Smooth muscle cell (in vitro differentiated cells): ENCODE measurements around the gene ING5. TPM values are rescaled to one million over a fixed set of nuclear protein-coding genes. Genes with fewer than 3 reads are reported as not detected.

Experiments
- DNase-seq: peaks from one replicate; lab custom pipeline; 2025; ENCODE audit not compliant: unreplicated experiment; lab: John Stamatoyannopoulos, UW
- H2AFZ ChIP-seq: fragments of 200-600 bp; sonication (generic); 2 replicates; pipeline ENCODE4 v1.6.0; 2016; ENCODE audit warnings: antibody characterized with exemption, low read depth, mild to moderate bottlenecking
- H3F3A ChIP-seq: fragments of 200-600 bp; sonication (generic); 2 replicates; pipeline ENCODE4 v1.6.0; 2017; ENCODE audit warnings: antibody characterized with exemption, low read depth
- H3K27ac ChIP-seq: fragments of 200-600 bp; sonication (generic); 2 replicates; pipeline ENCODE4 v1.5.1; 2016; ENCODE audit warnings: low read depth, mild to moderate bottlenecking
- H3K27me3 ChIP-seq: fragments of 200-600 bp; sonication (generic); 2 replicates; pipeline ENCODE4 v1.6.1; 2016; ENCODE audit warnings: low read depth, mild to moderate bottlenecking
- H3K36me3 ChIP-seq: fragments of 200-600 bp; sonication (generic); 2 replicates; pipeline ENCODE4 v1.5.1; 2016; ENCODE audit warnings: low read depth
- H3K4me1 ChIP-seq: fragments of 200-600 bp; sonication (generic); 2 replicates; pipeline ENCODE4 v1.5.1; 2016; ENCODE audit warnings: low read depth
- H3K4me2 ChIP-seq: fragments of 200-600 bp; sonication (generic); 2 replicates; pipeline ENCODE4 v1.6.0; 2016; ENCODE audit warnings: mild to moderate bottlenecking
- H3K4me3 ChIP-seq: fragments of 200-600 bp; sonication (generic); 2 replicates; pipeline ENCODE4 v1.5.1; 2016; ENCODE audit warnings: mild to moderate bottlenecking
- H3K79me2 ChIP-seq: fragments of 200-600 bp; sonication (generic); 2 replicates; pipeline ENCODE4 v1.6.0; 2016; ENCODE audit warnings: low read depth, mild to moderate bottlenecking
- H3K9ac ChIP-seq: fragments of 200-600 bp; sonication (generic); 2 replicates; pipeline ENCODE4 v1.6.0; 2016; ENCODE audit warnings: low read depth
- H3K9me3 ChIP-seq: fragments of 200-600 bp; sonication (generic); replicated peaks from 2 replicates; pipeline ENCODE4 v1.5.1; 2016; ENCODE audit warnings: low read depth
- H4K20me1 ChIP-seq: fragments of 200-600 bp; sonication (generic); 2 replicates; pipeline ENCODE4 v1.6.0; 2016; ENCODE audit warnings: low read depth
- WGBS: methylation state at CpG from one replicate; pipeline ENCODE4 v1.1.7; 2016; ENCODE audit warnings: low lambda C conversion rate; 5-methylcytosine and 5-hydroxymethylcytosine counted together
- polyA plus RNA-seq: library from polyadenylated mRNA; unstranded; fragments of >200 nt; fragmentation: Nextera tagmentation; extraction: Ambion mirVana; gene quantifications from 2 replicates; pipeline ENCODE4 v1.2.1, GENCODE V29; 2016
- total RNA-seq: library from RNA; depleted of rRNA; stranded (reverse); fragments of >200 nt; gene quantifications from 2 replicates; pipeline ENCODE4 v1.2.3, GENCODE V29; 2014
- TF ChIP-seq, protein P1 (sequence below): fragments of 200-600 bp; sonication (generic); IDR thresholded peaks from 2 replicates; pipeline ENCODE4 v1.5.1; 2017; ENCODE audit warnings: borderline replicate concordance, mild to moderate bottlenecking, antibody characterized with exemption; ENCODE audit not compliant: insufficient read depth, poor library complexity, severe bottlenecking

ING5 gene
- total and polyA plus RNA-seq, 2 experiments from 2014 or later, result 6.7 to 10.6 TPM

DNA sequence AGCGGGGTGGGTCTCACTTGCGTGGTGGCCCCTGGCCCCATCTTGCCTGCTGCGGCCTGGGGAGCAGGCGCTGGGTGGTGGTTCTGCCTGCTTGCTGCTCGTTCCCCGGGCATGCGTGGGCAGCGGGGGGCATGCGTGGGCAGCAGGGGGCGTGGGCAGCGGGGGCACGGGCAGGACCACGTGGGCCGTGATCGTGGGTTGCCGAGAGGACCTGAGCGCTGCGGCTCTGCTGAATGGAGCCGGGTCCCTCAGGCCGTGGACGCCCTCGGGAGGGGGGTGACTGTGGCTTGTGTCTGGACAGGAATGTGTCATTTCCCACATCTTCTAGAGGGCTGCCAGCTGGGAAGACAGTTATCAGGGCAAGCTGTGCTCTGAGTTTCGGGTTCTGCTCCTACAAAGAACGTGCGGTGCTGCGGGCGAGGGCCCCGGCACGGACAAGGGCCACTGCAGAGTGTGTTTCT lies 66.4 kb downstream of the ING5 start:
- DNase-seq, result no peak
- no peak overlapping the region for H3K4me3 ChIP-seq
- TF ChIP-seq, protein P1, sequence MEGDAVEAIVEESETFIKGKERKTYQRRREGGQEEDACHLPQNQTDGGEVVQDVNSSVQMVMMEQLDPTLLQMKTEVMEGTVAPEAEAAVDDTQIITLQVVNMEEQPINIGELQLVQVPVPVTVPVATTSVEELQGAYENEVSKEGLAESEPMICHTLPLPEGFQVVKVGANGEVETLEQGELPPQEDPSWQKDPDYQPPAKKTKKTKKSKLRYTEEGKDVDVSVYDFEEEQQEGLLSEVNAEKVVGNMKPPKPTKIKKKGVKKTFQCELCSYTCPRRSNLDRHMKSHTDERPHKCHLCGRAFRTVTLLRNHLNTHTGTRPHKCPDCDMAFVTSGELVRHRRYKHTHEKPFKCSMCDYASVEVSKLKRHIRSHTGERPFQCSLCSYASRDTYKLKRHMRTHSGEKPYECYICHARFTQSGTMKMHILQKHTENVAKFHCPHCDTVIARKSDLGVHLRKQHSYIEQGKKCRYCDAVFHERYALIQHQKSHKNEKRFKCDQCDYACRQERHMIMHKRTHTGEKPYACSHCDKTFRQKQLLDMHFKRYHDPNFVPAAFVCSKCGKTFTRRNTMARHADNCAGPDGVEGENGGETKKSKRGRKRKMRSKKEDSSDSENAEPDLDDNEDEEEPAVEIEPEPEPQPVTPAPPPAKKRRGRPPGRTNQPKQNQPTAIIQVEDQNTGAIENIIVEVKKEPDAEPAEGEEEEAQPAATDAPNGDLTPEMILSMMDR, result no peak
- 92% methylated on average over 26 of the region's 29 CpGs for WGBS
- H3K27ac ChIP-seq, result no peak overlapping the region
- no peaks in the 10 kb centered on the region for H3K36me3 ChIP-seq
- H2AFZ ChIP-seq, result no peak overlapping the region
- H3K9me3 ChIP-seq, result no peaks in the 10 kb centered on the region
- no peaks in the 10 kb centered on the region for H3F3A ChIP-seq
- peaks cover 2% of the 10 kb centered on the region for H4K20me1 ChIP-seq
- no peak overlapping the region for H3K4me2 ChIP-seq
- H3K9ac ChIP-seq, result no peak overlapping the region
- H3K27me3 ChIP-seq, result no peaks in the 10 kb centered on the region
- H3K4me1 ChIP-seq, result peaks cover 25% of the 10 kb centered on the region
- no peaks in the 10 kb centered on the region for H3K79me2 ChIP-seq

DNA sequence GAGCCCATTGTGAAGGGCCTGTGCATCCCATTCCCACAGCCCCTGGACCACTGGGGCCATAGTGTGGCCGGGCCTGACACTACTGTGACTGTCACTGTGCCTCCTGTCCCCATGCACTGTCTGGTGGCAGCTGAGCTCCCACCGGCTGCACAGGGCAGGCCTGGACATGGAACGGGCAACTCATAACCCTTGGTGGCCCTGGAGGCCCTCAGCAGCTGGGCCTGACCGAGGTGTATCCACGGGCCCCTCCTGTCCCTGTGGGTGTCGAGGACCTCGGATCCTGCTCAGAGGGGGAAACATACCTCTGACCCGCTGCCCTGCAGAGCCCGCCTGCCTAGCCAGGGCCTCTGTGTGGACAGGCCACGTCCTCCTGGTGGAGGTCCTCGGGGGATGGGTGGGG lies 67.0 kb downstream of the ING5 start:
- H3K4me3 ChIP-seq, result no peak overlapping the region
- peaks cover 25% of the 10 kb centered on the region for H3K4me1 ChIP-seq
- H3K36me3 ChIP-seq, result no peaks in the 10 kb centered on the region
- TF ChIP-seq, protein P1, result no peak
- no peak overlapping the region for H3K9ac ChIP-seq
- H4K20me1 ChIP-seq, result no peaks in the 10 kb centered on the region
- no peak overlapping the region for H2AFZ ChIP-seq
- 98% methylated on average over 11 of the region's 11 CpGs for WGBS
- no peaks in the 10 kb centered on the region for H3F3A ChIP-seq
- H3K27me3 ChIP-seq, result no peaks in the 10 kb centered on the region
- no peaks in the 10 kb centered on the region for H3K9me3 ChIP-seq
- H3K79me2 ChIP-seq, result no peaks in the 10 kb centered on the region
- DNase-seq, result no peak
- no peak overlapping the region for H3K27ac ChIP-seq
- no peak overlapping the region for H3K4me2 ChIP-seq

DNA sequence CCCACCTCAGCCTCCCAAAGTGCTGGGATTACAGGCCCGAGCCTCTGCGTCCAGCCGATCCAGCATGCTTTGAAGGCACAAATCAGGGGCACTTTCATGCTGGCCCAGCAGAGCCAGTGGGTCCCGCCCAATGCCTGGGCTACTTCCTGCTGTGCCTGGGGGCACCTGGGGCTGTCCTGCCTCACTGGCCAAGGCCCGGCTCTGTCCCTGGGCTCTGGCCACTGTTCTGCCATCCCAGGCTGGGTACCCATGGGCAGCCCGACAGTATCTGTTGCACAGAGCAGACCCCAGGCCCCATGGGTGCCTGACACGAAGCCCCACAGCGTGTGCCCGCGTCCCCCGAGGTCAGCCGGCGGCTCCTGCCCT lies 68.0 kb downstream of the ING5 start:
- Histone ChIP-seq H2AFZ (no peak overlapping the region), H3K36me3 (no peaks in the 10 kb centered on the region), H3K9me3 (no peaks in the 10 kb centered on the region), H4K20me1 (no peaks in the 10 kb centered on the region), H3K27me3 (no peaks in the 10 kb centered on the region), H3K9ac (no peak overlapping the region), H3K4me1 (peaks cover 25% of the 10 kb centered on the region), H3K4me2 (no peak overlapping the region), H3K79me2 (no peaks in the 10 kb centered on the region), H3F3A (no peaks in the 10 kb centered on the region), H3K27ac (no peak overlapping the region), H3K4me3 (no peak overlapping the region)
- 95% methylated on average over 13 of the region's 13 CpGs for WGBS
- TF ChIP-seq, protein P1, result no peak
- no peak for DNase-seq

DNA sequence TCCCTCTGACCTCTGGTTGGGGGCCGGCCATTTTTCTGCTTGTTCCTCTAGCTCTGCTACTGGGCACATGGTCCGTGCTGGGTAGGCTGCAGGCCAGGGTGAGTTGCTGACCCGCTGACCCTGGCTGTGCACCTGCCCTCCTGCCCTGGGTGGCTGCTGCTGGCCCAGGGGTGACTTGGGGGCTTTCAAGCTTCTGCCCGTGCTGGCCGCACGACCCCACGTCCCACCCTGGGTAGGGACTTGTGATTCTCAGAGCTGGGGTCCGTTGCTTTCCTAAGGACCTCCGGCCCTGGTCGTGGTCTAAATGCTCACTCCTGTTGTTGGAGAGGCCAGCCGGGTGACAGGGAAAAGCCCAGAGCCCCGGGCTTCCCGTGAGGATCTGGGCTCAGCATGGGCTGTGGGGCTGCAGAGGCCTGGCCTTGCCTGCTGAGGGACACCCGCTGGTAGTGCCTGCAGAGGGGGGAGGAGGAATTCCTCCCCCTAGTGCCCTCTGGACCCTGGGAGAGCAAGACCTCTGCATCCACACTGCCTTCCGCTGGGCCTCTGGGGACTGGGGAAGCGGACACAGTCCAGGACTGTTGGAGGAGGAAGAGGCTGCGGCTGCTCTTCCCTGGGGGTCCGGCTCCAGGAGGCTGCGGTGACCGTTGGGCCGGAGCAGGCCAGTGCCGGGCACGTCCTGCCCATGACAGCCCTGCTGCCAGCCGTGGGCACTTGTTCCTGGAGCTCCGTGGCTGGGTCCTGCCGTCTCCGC lies 68.5 kb downstream of the ING5 start:
- no peaks in the 10 kb centered on the region for H3K9me3 ChIP-seq
- DNase-seq, result no peak
- H3K27ac ChIP-seq, result no peak overlapping the region
- no peak overlapping the region for H3K4me3 ChIP-seq
- H4K20me1 ChIP-seq, result no peaks in the 10 kb centered on the region
- H2AFZ ChIP-seq, result no peak overlapping the region
- 83% methylated on average over 27 of the region's 27 CpGs for WGBS
- no peak overlapping the region for H3K9ac ChIP-seq
- H3K4me2 ChIP-seq, result no peak overlapping the region
- TF ChIP-seq, protein P1, result no peak
- H3K79me2 ChIP-seq, result no peaks in the 10 kb centered on the region
- H3K4me1 ChIP-seq, result peaks cover 25% of the 10 kb centered on the region
- no peaks in the 10 kb centered on the region for H3K27me3 ChIP-seq
- H3K36me3 ChIP-seq, result no peaks in the 10 kb centered on the region
- no peaks in the 10 kb centered on the region for H3F3A ChIP-seq
